HEK293 (cell line): ENCODE data around the gene GNG7.
A peak's percentile ranks its signal among the peaks of the same experiment; 100 is the strongest.

Experiments
- HOXA7 ChIP-seq: sonication (generic); formaldehyde crosslinking; IDR thresholded peaks from 2 replicates; pipeline ENCODE4 v1.8.1; 2022; ENCODE audit warnings: missing genetic modification reagents, borderline replicate concordance
- HOXC10 ChIP-seq: sonication (generic); formaldehyde crosslinking; IDR thresholded peaks from 2 replicates; pipeline ENCODE4 v1.8.1; 2023; ENCODE audit warnings: mild to moderate bottlenecking, missing genetic modification reagents
- IKZF3 ChIP-seq: fragments of 450-650 bp; IDR thresholded peaks from 2 replicates; pipeline ENCODE4 v1.5.0; 2018; ENCODE audit warnings: missing biosample characterization, mild to moderate bottlenecking, missing genetic modification characterization, moderate library complexity
- PATZ1 ChIP-seq: fragments of 450-650 bp; formaldehyde crosslinking; IDR thresholded peaks from 2 replicates; pipeline ENCODE4 v1.5.1; 2016; ENCODE audit warnings: missing biosample characterization, missing genetic modification characterization
- TCF7L2 ChIP-seq: IDR thresholded peaks from 2 replicates; pipeline ENCODE4 v1.6.1; 2011; ENCODE audit warnings: low read depth, mild to moderate bottlenecking, inconsistent platforms, low read length, moderate library complexity, borderline replicate concordance
- TRIM28 ChIP-seq: IDR thresholded peaks from 2 replicates; pipeline ENCODE4 v1.6.1; 2011; ENCODE audit warnings: low read length, control low read depth, borderline replicate concordance
- ZBTB21 ChIP-seq: fragments of 450-650 bp; formaldehyde crosslinking; IDR thresholded peaks from 2 replicates; pipeline ENCODE4 v1.5.1; 2017; ENCODE audit warnings: missing biosample characterization, missing genetic modification characterization
- ZFP3 ChIP-seq: fragments of 450-650 bp; formaldehyde crosslinking; IDR thresholded peaks from 2 replicates; pipeline ENCODE4 v1.5.1; 2016; ENCODE audit warnings: low read depth, missing biosample characterization, missing genetic modification characterization
- ZFP69B ChIP-seq: fragments of 450-650 bp; formaldehyde crosslinking; IDR thresholded peaks from 2 replicates; pipeline ENCODE4 v1.5.1; 2016; ENCODE audit warnings: missing biosample characterization, missing genetic modification characterization
- ZNF121 ChIP-seq: fragments of 450-650 bp; formaldehyde crosslinking; IDR thresholded peaks from 2 replicates; pipeline ENCODE4 v1.5.1; 2016; ENCODE audit warnings: missing biosample characterization, missing genetic modification characterization
- ZNF133 ChIP-seq: fragments of 450-650 bp; formaldehyde crosslinking; IDR thresholded peaks from 2 replicates; pipeline ENCODE4 v1.5.1; 2016; ENCODE audit warnings: missing biosample characterization, missing genetic modification characterization
- ZNF175 ChIP-seq: fragments of 450-650 bp; formaldehyde crosslinking; IDR thresholded peaks from 2 replicates; pipeline ENCODE4 v1.5.1; 2016; ENCODE audit warnings: missing biosample characterization, missing genetic modification characterization
- ZNF24 ChIP-seq: fragments of 450-650 bp; formaldehyde crosslinking; IDR thresholded peaks from 2 replicates; pipeline ENCODE4 v1.5.1; 2016; ENCODE audit warnings: missing biosample characterization, missing genetic modification characterization
- ZNF394 ChIP-seq: fragments of 450-650 bp; formaldehyde crosslinking; IDR thresholded peaks from 2 replicates; pipeline ENCODE4 v1.5.1; 2016; ENCODE audit warnings: missing biosample characterization, missing genetic modification characterization, mild to moderate bottlenecking, moderate library complexity, borderline replicate concordance
- ZNF501 ChIP-seq: fragments of 450-650 bp; formaldehyde crosslinking; IDR thresholded peaks from 2 replicates; pipeline ENCODE4 v1.5.1; 2016; ENCODE audit warnings: missing biosample characterization, missing genetic modification characterization
- ZNF555 ChIP-seq: fragments of 450-650 bp; formaldehyde crosslinking; conservative IDR thresholded peaks from 2 replicates; pipeline ENCODE4 v1.5.1; 2017; ENCODE audit warnings: missing biosample characterization, mild to moderate bottlenecking, missing genetic modification characterization, inconsistent platforms
- ZNF610 ChIP-seq: fragments of 450-650 bp; formaldehyde crosslinking; IDR thresholded peaks from 2 replicates; pipeline ENCODE4 v1.5.1; 2016; ENCODE audit warnings: missing biosample characterization, missing genetic modification characterization, borderline replicate concordance
- ZNF639 ChIP-seq: fragments of 450-650 bp; formaldehyde crosslinking; IDR thresholded peaks from 2 replicates; pipeline ENCODE4 v1.5.1; 2016; ENCODE audit warnings: missing biosample characterization, missing genetic modification characterization
- ZNF654 ChIP-seq: fragments of 450-650 bp; formaldehyde crosslinking; IDR thresholded peaks from 2 replicates; pipeline ENCODE4 v1.5.1; 2016; ENCODE audit warnings: low read depth, missing biosample characterization, missing genetic modification characterization
- ZNF658 ChIP-seq: fragments of 450-650 bp; formaldehyde crosslinking; IDR thresholded peaks from 2 replicates; pipeline ENCODE4; 2016; ENCODE audit warnings: missing biosample characterization, missing genetic modification characterization
- ZSCAN4 ChIP-seq: fragments of 450-650 bp; formaldehyde crosslinking; IDR thresholded peaks from 2 replicates; pipeline ENCODE4 v1.5.1; 2017; ENCODE audit warnings: missing biosample characterization, missing genetic modification characterization
- TF ChIP-seq, protein P1 (sequence below): fragments of 450-650 bp; formaldehyde crosslinking; IDR thresholded peaks from 2 replicates; pipeline ENCODE4 v1.5.1; 2016; ENCODE audit warnings: missing biosample characterization, missing genetic modification characterization, borderline replicate concordance
- TF ChIP-seq, protein P2 (sequence below): fragments of 450-650 bp; formaldehyde crosslinking; IDR thresholded peaks from 2 replicates; pipeline ENCODE4 v1.5.1; 2016; ENCODE audit warnings: missing biosample characterization, missing genetic modification characterization, low read depth
- TF ChIP-seq, protein P3 (sequence below): fragments of 450-650 bp; formaldehyde crosslinking; IDR thresholded peaks from 2 replicates; pipeline ENCODE4 v1.5.1; 2016; ENCODE audit warnings: missing biosample characterization, missing genetic modification characterization

GNG7 gene

GRCh38 chr19:2476451-2477140, 225.9 kb downstream of the GNG7 start (continued):
- TF ChIP-seq ZNF24 (no peak; the same call in 1 of the 2 replicates), ZNF175 (tag by site-specific recombination) (no peak), PATZ1 (tag by site-specific recombination) (peak; percentile 68), TRIM28 (no peak), ZNF394 (tag by site-specific recombination) (peak; percentile 11; the same call in 1 of the 2 replicates), ZNF555 (tag by site-specific recombination) (no peak), ZNF658 (tag by site-specific recombination) (no peak), ZNF121 (no peak), HOXC10 (CRISPR knock-in tag) (no peak), ZSCAN4 (tag by site-specific recombination) (no peak), ZFP69B (no peak), IKZF3 (tag by site-specific recombination) (no peak; the same call in 1 of the 2 replicates), TCF7L2 (no peak), ZNF639 (tag by site-specific recombination) (no peak), ZBTB21 (tag by site-specific recombination) (no peak), HOXA7 (CRISPR knock-in tag) (no peak), ZFP3 (tag by site-specific recombination) (no peak), ZNF133 (tag by site-specific recombination) (no peak; the same call in 1 of the 2 replicates), ZNF610 (tag by site-specific recombination) (no peak), ZNF654 (no peak), ZNF501 (tag by site-specific recombination) (0 out of 2 replicates have a peak, but pooled peaks have one; percentile 7)
- TF ChIP-seq, protein P1, sequence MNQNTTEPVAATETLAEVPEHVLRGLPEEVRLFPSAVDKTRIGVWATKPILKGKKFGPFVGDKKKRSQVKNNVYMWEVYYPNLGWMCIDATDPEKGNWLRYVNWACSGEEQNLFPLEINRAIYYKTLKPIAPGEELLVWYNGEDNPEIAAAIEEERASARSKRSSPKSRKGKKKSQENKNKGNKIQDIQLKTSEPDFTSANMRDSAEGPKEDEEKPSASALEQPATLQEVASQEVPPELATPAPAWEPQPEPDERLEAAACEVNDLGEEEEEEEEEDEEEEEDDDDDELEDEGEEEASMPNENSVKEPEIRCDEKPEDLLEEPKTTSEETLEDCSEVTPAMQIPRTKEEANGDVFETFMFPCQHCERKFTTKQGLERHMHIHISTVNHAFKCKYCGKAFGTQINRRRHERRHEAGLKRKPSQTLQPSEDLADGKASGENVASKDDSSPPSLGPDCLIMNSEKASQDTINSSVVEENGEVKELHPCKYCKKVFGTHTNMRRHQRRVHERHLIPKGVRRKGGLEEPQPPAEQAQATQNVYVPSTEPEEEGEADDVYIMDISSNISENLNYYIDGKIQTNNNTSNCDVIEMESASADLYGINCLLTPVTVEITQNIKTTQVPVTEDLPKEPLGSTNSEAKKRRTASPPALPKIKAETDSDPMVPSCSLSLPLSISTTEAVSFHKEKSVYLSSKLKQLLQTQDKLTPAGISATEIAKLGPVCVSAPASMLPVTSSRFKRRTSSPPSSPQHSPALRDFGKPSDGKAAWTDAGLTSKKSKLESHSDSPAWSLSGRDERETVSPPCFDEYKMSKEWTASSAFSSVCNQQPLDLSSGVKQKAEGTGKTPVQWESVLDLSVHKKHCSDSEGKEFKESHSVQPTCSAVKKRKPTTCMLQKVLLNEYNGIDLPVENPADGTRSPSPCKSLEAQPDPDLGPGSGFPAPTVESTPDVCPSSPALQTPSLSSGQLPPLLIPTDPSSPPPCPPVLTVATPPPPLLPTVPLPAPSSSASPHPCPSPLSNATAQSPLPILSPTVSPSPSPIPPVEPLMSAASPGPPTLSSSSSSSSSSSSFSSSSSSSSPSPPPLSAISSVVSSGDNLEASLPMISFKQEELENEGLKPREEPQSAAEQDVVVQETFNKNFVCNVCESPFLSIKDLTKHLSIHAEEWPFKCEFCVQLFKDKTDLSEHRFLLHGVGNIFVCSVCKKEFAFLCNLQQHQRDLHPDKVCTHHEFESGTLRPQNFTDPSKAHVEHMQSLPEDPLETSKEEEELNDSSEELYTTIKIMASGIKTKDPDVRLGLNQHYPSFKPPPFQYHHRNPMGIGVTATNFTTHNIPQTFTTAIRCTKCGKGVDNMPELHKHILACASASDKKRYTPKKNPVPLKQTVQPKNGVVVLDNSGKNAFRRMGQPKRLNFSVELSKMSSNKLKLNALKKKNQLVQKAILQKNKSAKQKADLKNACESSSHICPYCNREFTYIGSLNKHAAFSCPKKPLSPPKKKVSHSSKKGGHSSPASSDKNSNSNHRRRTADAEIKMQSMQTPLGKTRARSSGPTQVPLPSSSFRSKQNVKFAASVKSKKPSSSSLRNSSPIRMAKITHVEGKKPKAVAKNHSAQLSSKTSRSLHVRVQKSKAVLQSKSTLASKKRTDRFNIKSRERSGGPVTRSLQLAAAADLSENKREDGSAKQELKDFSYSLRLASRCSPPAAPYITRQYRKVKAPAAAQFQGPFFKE (tag by site-specific recombination) = no peak
- TF ChIP-seq, protein P2, sequence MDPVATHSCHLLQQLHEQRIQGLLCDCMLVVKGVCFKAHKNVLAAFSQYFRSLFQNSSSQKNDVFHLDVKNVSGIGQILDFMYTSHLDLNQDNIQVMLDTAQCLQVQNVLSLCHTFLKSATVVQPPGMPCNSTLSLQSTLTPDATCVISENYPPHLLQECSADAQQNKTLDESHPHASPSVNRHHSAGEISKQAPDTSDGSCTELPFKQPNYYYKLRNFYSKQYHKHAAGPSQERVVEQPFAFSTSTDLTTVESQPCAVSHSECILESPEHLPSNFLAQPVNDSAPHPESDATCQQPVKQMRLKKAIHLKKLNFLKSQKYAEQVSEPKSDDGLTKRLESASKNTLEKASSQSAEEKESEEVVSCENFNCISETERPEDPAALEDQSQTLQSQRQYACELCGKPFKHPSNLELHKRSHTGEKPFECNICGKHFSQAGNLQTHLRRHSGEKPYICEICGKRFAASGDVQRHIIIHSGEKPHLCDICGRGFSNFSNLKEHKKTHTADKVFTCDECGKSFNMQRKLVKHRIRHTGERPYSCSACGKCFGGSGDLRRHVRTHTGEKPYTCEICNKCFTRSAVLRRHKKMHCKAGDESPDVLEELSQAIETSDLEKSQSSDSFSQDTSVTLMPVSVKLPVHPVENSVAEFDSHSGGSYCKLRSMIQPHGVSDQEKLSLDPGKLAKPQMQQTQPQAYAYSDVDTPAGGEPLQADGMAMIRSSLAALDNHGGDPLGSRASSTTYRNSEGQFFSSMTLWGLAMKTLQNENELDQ (tag by site-specific recombination) = no peak
- TF ChIP-seq, protein P3, sequence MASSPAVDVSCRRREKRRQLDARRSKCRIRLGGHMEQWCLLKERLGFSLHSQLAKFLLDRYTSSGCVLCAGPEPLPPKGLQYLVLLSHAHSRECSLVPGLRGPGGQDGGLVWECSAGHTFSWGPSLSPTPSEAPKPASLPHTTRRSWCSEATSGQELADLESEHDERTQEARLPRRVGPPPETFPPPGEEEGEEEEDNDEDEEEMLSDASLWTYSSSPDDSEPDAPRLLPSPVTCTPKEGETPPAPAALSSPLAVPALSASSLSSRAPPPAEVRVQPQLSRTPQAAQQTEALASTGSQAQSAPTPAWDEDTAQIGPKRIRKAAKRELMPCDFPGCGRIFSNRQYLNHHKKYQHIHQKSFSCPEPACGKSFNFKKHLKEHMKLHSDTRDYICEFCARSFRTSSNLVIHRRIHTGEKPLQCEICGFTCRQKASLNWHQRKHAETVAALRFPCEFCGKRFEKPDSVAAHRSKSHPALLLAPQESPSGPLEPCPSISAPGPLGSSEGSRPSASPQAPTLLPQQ (tag by site-specific recombination) = no peak
